Smooth muscle cell (in vitro differentiated cells): ENCODE results near the gene PAX4. TPM values are rescaled to one million over a fixed set of nuclear protein-coding genes. Genes with fewer than 3 reads are reported as not detected.

ENCODE experiments used
- DNase-seq: peaks from one replicate; lab custom pipeline; 2025; ENCODE audit not compliant: unreplicated experiment; lab: John Stamatoyannopoulos, UW
- H2AFZ ChIP-seq: fragments of 200-600 bp; sonication (generic); 2 replicates; pipeline ENCODE4 v1.6.0; 2016; ENCODE audit warnings: antibody characterized with exemption, low read depth, mild to moderate bottlenecking
- H3F3A ChIP-seq: fragments of 200-600 bp; sonication (generic); 2 replicates; pipeline ENCODE4 v1.6.0; 2017; ENCODE audit warnings: antibody characterized with exemption, low read depth
- H3K27ac ChIP-seq: fragments of 200-600 bp; sonication (generic); 2 replicates; pipeline ENCODE4 v1.5.1; 2016; ENCODE audit warnings: low read depth, mild to moderate bottlenecking
- H3K27me3 ChIP-seq: fragments of 200-600 bp; sonication (generic); 2 replicates; pipeline ENCODE4 v1.6.1; 2016; ENCODE audit warnings: low read depth, mild to moderate bottlenecking
- H3K36me3 ChIP-seq: fragments of 200-600 bp; sonication (generic); 2 replicates; pipeline ENCODE4 v1.5.1; 2016; ENCODE audit warnings: low read depth
- H3K4me1 ChIP-seq: fragments of 200-600 bp; sonication (generic); 2 replicates; pipeline ENCODE4 v1.5.1; 2016; ENCODE audit warnings: low read depth
- H3K4me2 ChIP-seq: fragments of 200-600 bp; sonication (generic); 2 replicates; pipeline ENCODE4 v1.6.0; 2016; ENCODE audit warnings: mild to moderate bottlenecking
- H3K4me3 ChIP-seq: fragments of 200-600 bp; sonication (generic); 2 replicates; pipeline ENCODE4 v1.5.1; 2016; ENCODE audit warnings: mild to moderate bottlenecking
- H3K79me2 ChIP-seq: fragments of 200-600 bp; sonication (generic); 2 replicates; pipeline ENCODE4 v1.6.0; 2016; ENCODE audit warnings: low read depth, mild to moderate bottlenecking
- H3K9ac ChIP-seq: fragments of 200-600 bp; sonication (generic); 2 replicates; pipeline ENCODE4 v1.6.0; 2016; ENCODE audit warnings: low read depth
- H3K9me3 ChIP-seq: fragments of 200-600 bp; sonication (generic); replicated peaks from 2 replicates; pipeline ENCODE4 v1.5.1; 2016; ENCODE audit warnings: low read depth
- H4K20me1 ChIP-seq: fragments of 200-600 bp; sonication (generic); 2 replicates; pipeline ENCODE4 v1.6.0; 2016; ENCODE audit warnings: low read depth
- WGBS: methylation state at CpG from one replicate; pipeline ENCODE4 v1.1.7; 2016; ENCODE audit warnings: low lambda C conversion rate; 5-methylcytosine and 5-hydroxymethylcytosine counted together
- polyA plus RNA-seq: library from polyadenylated mRNA; unstranded; fragments of >200 nt; fragmentation: Nextera tagmentation; extraction: Ambion mirVana; gene quantifications from 2 replicates; pipeline ENCODE4 v1.2.1, GENCODE V29; 2016
- total RNA-seq: library from RNA; depleted of rRNA; stranded (reverse); fragments of >200 nt; gene quantifications from 2 replicates; pipeline ENCODE4 v1.2.3, GENCODE V29; 2014
- TF ChIP-seq, protein P1 (sequence below): fragments of 200-600 bp; sonication (generic); IDR thresholded peaks from 2 replicates; pipeline ENCODE4 v1.5.1; 2017; ENCODE audit warnings: borderline replicate concordance, mild to moderate bottlenecking, antibody characterized with exemption; ENCODE audit not compliant: insufficient read depth, poor library complexity, severe bottlenecking

Gene PAX4
- total and polyA plus RNA-seq, 2 experiments from 2014 or later, result not detected

DNA sequence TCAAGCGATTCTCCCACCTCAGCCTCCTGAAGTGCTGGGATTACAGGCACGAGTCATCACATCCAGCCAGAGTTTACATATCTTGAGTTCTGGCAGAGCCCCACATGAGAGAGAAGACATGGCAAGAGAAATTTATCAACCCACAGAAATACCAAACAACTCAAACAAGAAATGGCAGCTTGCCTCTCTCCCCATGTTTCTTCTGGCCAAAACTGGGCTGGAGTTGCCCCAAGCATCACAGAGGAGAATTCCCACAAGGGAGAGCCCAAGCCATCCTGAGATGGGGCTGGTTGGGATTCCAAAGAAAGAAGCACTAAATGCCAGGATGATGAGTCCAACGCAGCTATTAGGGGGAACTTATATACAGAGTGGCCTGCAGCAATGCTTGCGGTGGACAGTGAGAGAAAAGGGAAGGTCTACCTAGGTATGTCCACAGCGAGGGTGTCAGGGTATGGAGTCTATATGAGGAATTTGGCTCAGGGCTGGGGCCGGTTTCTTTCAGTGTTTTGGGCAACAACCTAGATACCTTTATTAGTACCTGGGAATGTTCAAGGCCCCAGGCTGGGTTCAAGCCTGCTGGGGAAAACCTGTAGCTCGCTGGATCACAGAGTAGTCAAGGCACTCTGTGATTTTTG lies 14.5 kb upstream of the PAX4 start:
- Histone ChIP-seq H3K9ac (no peak overlapping the region), H4K20me1 (no peaks in the 10 kb centered on the region), H2AFZ (no peak overlapping the region), H3K4me3 (no peak overlapping the region), H3K4me1 (no peaks in the 10 kb centered on the region), H3F3A (no peaks in the 10 kb centered on the region), H3K79me2 (no peaks in the 10 kb centered on the region), H3K27me3 (no peaks in the 10 kb centered on the region), H3K9me3 (no peaks in the 10 kb centered on the region), H3K36me3 (no peaks in the 10 kb centered on the region), H3K4me2 (no peak overlapping the region), H3K27ac (no peak overlapping the region)
- no peak for DNase-seq
- TF ChIP-seq, protein P1, sequence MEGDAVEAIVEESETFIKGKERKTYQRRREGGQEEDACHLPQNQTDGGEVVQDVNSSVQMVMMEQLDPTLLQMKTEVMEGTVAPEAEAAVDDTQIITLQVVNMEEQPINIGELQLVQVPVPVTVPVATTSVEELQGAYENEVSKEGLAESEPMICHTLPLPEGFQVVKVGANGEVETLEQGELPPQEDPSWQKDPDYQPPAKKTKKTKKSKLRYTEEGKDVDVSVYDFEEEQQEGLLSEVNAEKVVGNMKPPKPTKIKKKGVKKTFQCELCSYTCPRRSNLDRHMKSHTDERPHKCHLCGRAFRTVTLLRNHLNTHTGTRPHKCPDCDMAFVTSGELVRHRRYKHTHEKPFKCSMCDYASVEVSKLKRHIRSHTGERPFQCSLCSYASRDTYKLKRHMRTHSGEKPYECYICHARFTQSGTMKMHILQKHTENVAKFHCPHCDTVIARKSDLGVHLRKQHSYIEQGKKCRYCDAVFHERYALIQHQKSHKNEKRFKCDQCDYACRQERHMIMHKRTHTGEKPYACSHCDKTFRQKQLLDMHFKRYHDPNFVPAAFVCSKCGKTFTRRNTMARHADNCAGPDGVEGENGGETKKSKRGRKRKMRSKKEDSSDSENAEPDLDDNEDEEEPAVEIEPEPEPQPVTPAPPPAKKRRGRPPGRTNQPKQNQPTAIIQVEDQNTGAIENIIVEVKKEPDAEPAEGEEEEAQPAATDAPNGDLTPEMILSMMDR, result no peak
- 73% methylated on average over 7 of the region's 7 CpGs for WGBS

DNA sequence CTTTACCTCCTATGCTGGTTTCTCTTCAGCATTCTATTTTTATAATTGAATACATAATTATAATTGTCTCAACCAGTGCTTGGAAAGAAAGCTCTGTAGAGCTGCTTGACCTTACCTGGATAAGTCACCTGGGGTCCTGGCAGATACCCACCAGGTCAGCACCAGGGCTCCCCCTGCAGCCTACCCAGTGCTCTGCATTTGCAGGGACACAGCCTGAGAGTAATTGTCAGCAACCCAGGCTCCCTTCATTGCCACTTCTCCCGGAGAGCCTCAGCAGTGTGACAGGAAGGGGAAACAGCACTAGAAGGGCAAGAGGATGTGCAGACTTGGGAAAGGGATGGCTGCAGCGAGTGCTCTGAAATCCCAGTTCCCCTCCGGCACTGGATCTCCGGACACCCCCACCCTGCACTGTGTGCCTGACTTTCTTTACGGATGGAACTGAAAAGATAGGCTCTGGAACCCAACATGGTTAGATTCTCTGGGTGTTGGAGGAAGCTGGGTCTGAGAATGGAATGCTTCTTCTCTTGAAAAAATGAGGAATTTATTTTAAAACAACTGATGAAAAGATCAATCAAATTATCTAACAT lies 11.4 kb upstream of the PAX4 start:
- Histone ChIP-seq H3F3A (no peaks in the 10 kb centered on the region), H3K27me3 (peaks cover 11% of the 10 kb centered on the region)
- TF ChIP-seq, protein P1, result peak; percentile 25

DNA sequence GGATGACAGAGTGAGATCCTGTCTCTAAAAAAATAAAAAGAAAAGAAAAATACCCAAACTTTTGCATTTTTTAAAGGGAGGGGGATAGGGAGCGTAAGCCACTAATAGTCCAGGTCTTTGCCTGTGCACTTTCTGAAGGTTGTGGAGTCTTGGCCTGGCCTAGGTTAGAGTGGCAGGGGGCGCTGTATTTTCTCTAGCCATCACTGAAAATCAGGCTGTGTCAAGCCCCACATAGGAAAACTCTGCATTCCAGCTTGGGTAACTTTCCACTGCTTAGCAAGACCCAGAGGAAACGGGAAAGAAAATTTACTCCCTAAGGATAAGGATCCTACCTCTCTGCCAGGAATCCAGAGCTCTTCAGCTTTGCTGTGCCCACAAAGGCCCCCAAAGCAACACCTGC lies 10.5 kb upstream of the PAX4 start:
- H3K9ac ChIP-seq, result no peak overlapping the region
- WGBS, result 44% methylated on average over 3 of the region's 3 CpGs
- peaks cover 16% of the 10 kb centered on the region for H3K27me3 ChIP-seq
- TF ChIP-seq, protein P1, result no peak
- H3K36me3 ChIP-seq, result no peaks in the 10 kb centered on the region
- no peak overlapping the region for H2AFZ ChIP-seq
- H4K20me1 ChIP-seq, result no peaks in the 10 kb centered on the region
- no peak overlapping the region for H3K4me3 ChIP-seq
- no peak for DNase-seq
- no peak overlapping the region for H3K27ac ChIP-seq
- no peaks in the 10 kb centered on the region for H3K9me3 ChIP-seq
- H3F3A ChIP-seq, result no peaks in the 10 kb centered on the region
- H3K79me2 ChIP-seq, result no peaks in the 10 kb centered on the region
- no peaks in the 10 kb centered on the region for H3K4me1 ChIP-seq
- no peak overlapping the region for H3K4me2 ChIP-seq

More for the DNA sequence above, 11.4 kb upstream of the PAX4 start:
- Histone ChIP-seq H2AFZ (no peak overlapping the region), H3K4me3 (no peak overlapping the region), H4K20me1 (no peaks in the 10 kb centered on the region), H3K9ac (no peak overlapping the region), H3K36me3 (no peaks in the 10 kb centered on the region), H3K79me2 (no peaks in the 10 kb centered on the region), H3K27ac (no peak overlapping the region), H3K4me2 (no peak overlapping the region), H3K4me1 (no peaks in the 10 kb centered on the region), H3K9me3 (no peaks in the 10 kb centered on the region)
- no peak for DNase-seq
- 22% methylated on average over 5 of the region's 5 CpGs for WGBS

DNA sequence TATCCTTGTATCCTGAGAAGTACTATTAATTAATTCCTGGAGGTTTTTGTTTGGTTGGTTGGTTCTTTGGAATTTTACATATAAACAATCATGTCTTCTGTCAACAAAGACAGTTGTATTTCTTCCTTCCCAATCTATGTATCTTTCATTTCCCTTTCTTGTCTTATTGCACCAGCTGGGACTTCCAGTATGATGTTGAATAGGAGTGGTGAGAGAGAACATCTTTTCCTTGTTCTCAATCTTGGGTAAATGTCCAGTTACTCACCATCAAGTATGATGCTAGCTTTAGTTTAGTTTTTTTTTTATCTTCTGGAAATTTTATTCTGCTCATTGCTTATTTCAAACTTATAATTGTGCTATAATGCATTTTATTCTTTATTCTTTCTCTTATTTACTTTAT lies 7.4 kb upstream of the PAX4 start:
- no peak overlapping the region for H3K27ac ChIP-seq

More for the DNA sequence above, 7.4 kb upstream of the PAX4 start:
- TF ChIP-seq, protein P1, result no peak
- Histone ChIP-seq H3F3A (no peaks in the 10 kb centered on the region), H3K9ac (no peak overlapping the region), H3K27me3 (peaks cover 47% of the 10 kb centered on the region), H3K79me2 (no peaks in the 10 kb centered on the region), H2AFZ (no peak overlapping the region), H3K4me1 (no peaks in the 10 kb centered on the region), H3K36me3 (no peaks in the 10 kb centered on the region), H4K20me1 (no peaks in the 10 kb centered on the region), H3K4me3 (no peak overlapping the region), H3K4me2 (no peak overlapping the region), H3K9me3 (no peaks in the 10 kb centered on the region)
- no peak for DNase-seq
